NCI-H1105 (cell line): ENCODE measurements around the gene ADAMTSL4.
"Not testable (repeated sequence)": the region's sequence is repeated elsewhere in the genome, so short reads cannot be mapped to it uniquely, and the experiment has no call there.

Source experiments
- DNase-seq: peaks from one replicate; lab custom pipeline; 2025; lab: John Stamatoyannopoulos, UW

ADAMTSL4 gene

DNA sequence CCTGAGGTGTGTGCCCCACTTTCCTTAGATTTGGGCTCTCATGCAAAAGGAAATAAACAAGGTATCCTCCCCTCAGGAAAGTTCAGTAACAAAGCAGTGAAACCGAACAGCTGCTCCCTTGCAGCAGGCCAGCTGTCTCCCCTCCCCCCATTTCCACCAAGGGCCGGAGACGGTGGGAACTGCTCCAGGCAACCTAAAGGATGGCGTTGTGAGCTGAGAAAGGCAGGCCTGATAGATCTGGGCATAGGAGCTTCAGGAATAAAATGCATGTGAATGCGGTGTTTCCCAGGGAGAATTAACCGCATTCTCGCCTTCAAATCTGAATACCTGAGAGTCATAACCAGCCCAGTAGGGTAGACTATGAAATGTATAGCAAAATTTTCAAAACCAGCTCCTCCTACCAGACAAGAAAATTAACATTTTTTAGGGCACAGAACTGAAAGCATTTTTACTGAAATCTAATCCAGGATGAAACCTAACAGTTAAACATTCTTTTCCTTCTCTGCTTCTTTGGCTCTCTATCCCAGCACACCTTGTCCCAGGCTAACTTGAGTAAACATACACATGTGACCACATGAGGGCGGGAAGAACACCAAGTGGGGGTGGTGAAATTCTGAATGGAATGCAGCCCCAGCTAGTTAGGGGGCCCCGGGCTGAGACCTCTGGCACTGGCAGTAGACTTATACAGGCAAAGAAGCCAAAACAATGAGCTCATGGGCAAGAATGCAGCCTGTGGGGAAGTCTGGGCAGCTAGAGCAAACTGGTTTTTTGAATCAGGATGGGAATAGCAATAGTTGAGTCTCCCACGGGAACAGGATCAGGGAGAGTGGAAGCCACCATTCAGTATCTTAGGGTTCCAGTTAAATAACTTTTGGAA lies 18.7 kb downstream of the ADAMTSL4 start:
- DNase-seq, result peak; percentile 73

DNA sequence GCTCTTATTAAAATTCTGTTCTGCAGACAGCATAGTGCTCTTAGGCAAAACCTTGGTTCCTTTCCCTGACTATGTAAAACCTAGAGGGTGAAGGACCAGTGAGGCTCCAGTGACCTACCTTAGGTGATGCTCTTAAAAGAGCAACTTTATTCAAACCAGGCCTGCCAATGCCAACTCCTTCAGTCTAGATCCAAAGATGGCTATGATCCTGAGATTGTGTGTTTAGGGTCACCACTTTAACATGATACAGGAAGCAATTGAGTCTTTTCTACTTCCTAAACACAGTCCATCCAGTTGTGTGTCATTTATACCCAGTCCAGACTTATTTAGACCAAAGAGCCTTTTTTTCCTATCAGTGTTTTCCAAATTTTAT lies 19.4 kb downstream of the ADAMTSL4 start:
- no peak for DNase-seq

GRCh38 chr1:150572918-150573647 lies 23.9 kb downstream of the ADAMTSL4 start:
- DNase-seq, result no peak

DNA sequence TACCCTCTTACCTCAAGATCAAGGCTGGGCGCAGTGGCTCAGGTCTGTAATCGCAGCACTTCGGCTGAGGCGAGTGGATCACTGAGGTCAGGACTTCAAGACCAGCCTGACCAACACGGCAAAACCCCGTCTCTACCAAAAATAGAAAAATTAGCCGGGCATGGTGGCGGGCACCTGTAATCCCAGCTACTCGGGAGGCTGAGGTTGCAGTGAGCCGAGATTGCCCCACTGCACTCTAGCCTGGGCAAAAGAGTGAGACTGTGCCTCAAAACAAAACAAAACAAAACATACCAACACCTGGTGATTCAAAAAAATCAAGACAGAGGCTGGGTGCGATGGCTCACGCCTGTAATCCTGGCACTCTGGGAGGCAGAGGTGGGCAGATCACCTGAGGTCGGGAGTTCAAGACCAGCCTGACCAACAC lies 24.5 kb downstream of the ADAMTSL4 start:
- DNase-seq, result not testable (repeated sequence)

- no peak for DNase-seq
These were observed 25.3 kb downstream of the ADAMTSL4 start for GRCh38 chr1:150574260-150575071.

DNA sequence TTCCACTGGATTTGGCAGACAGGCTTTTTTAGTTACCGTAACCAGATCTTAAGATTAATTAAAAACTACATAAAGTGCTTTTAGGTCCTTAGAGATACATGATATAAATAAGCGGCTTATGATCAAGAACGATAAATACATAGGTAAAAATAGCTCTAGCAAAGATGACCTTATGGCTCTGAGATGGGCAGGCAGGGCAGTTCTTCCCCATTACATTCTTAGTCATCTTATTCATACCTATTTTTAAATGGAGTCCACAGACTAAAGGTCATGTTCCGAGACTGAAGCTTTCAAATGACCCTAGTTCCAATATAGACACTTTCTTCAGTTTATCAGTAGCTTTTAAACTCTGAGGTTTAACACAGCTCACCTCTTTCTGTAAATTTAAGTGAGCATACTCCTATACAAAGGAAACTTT lies 25.9 kb downstream of the ADAMTSL4 start:
- no peak for DNase-seq

GRCh38 chr1:150575518-150576366 lies 26.5 kb downstream of the ADAMTSL4 start:
- peak; percentile 19 for DNase-seq

- DNase-seq, result no peak
These were observed 27.1 kb downstream of the ADAMTSL4 start for GRCh38 chr1:150576367-150576711.

DNA sequence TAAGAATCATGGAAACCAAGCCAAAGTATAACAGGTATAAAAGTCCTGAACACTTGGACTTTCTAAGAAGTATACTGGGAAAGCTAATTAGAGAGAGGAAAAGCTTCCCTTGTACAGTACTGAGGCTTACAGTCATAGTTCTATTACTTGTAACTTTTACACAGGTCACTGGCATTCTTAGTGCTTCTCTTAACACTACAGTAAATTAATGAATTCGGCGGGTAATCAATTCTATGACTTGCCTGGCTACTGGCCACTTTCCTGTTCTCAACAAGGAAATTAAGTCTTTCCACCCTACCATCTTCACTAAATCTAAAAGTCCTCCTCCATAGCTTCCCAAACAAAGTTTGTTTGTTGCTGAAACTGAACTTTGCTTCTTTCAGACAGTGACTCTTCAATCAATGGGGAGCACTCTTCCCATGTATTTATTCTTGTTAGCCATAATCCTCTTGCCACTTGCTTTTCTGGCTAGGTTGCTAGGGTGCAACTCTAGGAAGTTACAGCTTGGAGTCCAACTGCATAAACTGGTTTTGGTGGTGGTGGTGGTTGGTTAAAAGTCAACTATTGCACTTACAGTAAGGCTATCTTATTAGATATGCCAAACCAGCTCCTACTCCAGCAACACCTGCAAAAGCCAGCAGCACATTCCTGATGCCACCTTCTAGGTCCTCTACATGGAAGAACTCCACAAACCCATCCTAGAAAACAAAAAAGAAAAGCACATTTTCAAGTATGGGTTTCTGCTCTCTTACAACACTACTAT lies 27.8 kb downstream of the ADAMTSL4 start:
- no peak for DNase-seq

- no peak for DNase-seq
These were observed 28.5 kb downstream of the ADAMTSL4 start for GRCh38 chr1:150577557-150578271.

- peak; percentile 50 for DNase-seq
These were observed 29.3 kb downstream of the ADAMTSL4 start for GRCh38 chr1:150578272-150579109.

GRCh38 chr1:150579110-150579944 lies 30.1 kb downstream of the ADAMTSL4 start, which contains the start of gene MCL1:
Gene MCL1, minus strand, starts transcription at chr1:150579610. Its CDS starts 80 bp downstream, at chr1:150579530.
- DNase-seq, result peak; percentile 95

- no peak for DNase-seq
These were observed 30.9 kb downstream of the ADAMTSL4 start for GRCh38 chr1:150579945-150580642.

- DNase-seq, result not testable (repeated sequence)
These were observed 31.8 kb downstream of the ADAMTSL4 start for GRCh38 chr1:150580966-150581365.

DNA sequence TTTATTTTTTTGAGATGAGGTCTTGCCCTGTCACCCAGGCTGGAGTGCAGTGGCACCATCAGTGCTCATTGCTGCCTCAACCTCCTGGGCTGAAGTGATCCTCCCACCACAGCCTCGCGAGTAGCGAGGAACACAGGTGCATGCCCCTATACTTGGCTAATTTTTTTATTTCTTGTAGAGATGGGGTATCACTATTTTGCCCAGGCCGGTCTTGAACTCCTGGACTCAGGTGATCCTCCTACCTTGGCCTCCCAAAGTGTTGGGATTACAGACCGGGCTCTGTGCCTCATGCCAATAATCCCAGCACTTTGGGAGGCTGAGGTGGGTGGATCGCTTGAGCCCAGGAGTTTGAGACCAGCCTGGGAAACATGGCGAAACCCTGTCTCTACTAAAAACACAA lies 32.2 kb downstream of the ADAMTSL4 start:
- DNase-seq, result not testable (repeated sequence)

DNA sequence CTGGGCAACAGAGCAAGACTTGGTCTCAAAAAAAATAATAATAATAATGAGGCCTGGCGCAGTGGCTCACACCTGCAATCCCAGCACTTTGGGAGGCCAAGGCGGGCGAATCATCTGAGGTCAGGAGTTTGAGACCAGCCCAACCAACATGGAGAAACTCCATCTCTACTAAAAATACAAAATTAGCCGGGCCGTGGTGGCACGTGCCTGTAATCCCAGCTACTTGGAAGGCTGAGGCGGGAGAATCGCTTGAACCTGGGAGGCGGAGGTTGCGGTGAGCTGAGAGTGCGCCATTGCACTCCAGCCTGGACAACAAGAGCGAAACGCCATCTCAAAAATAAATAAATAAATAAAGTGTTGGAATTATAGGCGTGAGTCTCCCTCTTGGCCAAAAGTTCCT lies 32.8 kb downstream of the ADAMTSL4 start:
- DNase-seq, result not testable (repeated sequence)

- no peak for DNase-seq
These were observed 33.2 kb downstream of the ADAMTSL4 start for GRCh38 chr1:150582371-150582770.
